PC-3 (cell line): ENCODE results near the gene MET.

Experiments
- EZH2 ChIP-seq: fragments of 300-600 bp; sonication (generic); IDR thresholded peaks from one replicate; pipeline ENCODE4 v1.6.1; 2017; ENCODE audit warnings: antibody characterized with exemption, mild to moderate bottlenecking, low read length; ENCODE audit not compliant: unreplicated experiment
- EZH2phosphoT487 ChIP-seq: fragments of 300-600 bp; sonication (generic); IDR thresholded peaks from 2 replicates; pipeline ENCODE4 v1.6.1; 2018; ENCODE audit warnings: mild to moderate bottlenecking, antibody characterized with exemption, low read length, borderline replicate concordance
- TF ChIP-seq, protein P1 (sequence below): fragments of 300-600 bp; sonication (generic); conservative IDR thresholded peaks from 2 replicates; pipeline ENCODE4 v1.5.1; 2017; ENCODE audit warnings: antibody characterized with exemption, low read depth, mild to moderate bottlenecking, low read length

DNA sequence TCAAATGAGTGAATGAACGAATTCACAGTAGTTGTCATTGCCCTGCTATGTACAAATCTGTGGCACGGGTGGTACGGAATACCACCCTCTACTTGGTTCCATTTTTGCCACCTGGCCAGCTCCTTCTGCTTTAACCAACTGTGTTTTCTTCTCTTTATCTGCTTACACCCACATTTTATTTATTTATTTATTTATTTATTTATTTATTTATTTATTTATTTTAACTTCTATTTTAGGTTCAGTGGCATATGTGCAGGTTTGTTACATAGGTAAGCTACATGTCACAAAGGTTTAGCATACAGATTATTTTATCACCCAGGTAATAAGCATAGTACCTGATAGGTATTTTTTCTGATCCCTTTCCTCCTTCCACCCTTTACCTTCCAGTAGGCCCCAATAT is 148.2 kb downstream of the MET start:
- TF ChIP-seq, protein P1, sequence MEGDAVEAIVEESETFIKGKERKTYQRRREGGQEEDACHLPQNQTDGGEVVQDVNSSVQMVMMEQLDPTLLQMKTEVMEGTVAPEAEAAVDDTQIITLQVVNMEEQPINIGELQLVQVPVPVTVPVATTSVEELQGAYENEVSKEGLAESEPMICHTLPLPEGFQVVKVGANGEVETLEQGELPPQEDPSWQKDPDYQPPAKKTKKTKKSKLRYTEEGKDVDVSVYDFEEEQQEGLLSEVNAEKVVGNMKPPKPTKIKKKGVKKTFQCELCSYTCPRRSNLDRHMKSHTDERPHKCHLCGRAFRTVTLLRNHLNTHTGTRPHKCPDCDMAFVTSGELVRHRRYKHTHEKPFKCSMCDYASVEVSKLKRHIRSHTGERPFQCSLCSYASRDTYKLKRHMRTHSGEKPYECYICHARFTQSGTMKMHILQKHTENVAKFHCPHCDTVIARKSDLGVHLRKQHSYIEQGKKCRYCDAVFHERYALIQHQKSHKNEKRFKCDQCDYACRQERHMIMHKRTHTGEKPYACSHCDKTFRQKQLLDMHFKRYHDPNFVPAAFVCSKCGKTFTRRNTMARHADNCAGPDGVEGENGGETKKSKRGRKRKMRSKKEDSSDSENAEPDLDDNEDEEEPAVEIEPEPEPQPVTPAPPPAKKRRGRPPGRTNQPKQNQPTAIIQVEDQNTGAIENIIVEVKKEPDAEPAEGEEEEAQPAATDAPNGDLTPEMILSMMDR = no peak
- no peak for TF ChIP-seq EZH2
- TF ChIP-seq EZH2phosphoT487 = no peak
